IPS DF 19.7 (cell line): ENCODE measurements around the gene VGLL4.

ENCODE experiments used
- DNase-seq: peaks from one replicate; pipeline ENCODE4 v3.0.0-alpha.2; 2013; ENCODE audit warnings: low read depth, low spot score

Gene VGLL4

GRCh38 chr3:11653298-11654055 lies 9.8 kb upstream of the VGLL4 start:
- DNase-seq: no peak

- no peak for DNase-seq
These were observed 8.2 kb upstream of the VGLL4 start for GRCh38 chr3:11651900-11652299.

- no peak for DNase-seq
These were observed 7.8 kb upstream of the VGLL4 start for GRCh38 chr3:11651477-11651876.

DNA sequence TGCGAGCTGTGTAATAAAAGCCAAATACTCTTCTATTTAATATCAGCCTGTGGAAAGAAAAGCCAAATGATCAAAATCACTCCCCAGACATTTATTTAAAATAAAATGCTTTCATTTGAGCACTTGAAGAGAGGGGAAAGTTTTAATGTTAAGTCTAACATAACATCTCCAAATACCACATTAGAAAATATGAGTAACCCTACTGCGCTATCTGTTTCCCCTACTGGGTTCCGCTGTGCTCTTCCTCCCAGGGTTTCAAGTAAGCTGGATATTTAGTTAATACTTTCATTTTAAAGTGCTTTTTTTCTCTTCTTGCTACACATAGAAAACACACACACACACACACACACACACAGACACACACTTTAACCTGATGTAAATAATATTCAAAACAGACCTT lies 6.7 kb upstream of the VGLL4 start:
- no peak for DNase-seq

DNA sequence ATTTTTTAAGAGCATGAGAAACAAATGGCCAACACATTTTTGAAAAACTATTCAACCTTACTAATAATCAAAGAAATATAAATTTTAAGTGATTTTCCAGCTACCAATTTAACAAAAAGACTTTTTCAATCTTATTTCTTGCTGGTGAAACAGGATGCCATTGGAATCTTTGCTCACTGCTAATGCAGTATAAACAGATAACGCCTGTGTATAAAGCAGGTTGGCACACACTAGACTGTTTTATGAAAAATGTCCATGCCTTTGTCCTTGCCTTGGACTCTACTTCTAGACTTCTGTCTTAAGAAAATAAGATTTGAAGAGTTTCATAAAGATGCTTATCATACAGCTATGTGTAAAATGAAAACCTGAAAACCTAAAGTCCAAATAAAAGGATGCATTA lies 5.0 kb upstream of the VGLL4 start:
- DNase-seq: no peak

GRCh38 chr3:11643201-11643603 lies 513 bp downstream of the VGLL4 start:
- DNase-seq: no peak

- DNase-seq: no peak
These were observed 1.1 kb downstream of the VGLL4 start for GRCh38 chr3:11642431-11643191.

DNA sequence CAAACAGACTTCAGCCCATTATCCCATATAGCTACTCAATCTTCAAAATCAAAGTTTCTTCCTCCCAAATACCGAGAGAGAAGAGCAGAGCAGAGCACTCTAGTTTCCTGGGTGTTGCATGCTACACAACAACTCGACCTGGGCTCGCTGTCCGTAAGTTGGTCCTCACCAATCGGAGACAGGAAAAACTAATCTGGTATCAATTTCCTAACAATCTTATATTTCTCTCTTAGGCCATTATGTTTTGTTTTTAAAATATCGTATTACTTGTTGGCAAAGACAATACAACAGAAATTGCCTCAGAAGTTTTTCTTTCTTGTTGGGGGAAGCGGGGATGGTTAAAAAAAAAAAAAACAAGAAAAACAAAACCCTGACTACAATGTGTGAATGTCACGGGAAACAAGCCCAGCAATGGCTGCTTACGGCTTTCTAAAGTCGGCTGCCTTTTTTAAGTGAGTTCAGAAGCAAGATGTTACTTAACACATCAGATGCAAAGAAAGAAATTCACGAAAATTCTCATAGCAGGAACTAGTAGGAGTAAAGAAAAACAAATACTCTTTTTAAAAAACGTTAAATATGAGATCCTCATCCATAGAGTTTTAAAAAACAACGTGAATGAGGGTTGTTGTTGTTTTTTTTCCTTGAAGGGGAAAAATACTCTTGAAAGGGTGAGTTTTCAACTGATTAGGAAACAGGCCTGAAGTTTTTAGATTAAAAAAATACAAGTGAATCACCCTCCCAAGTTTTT lies 1.9 kb downstream of the VGLL4 start:
- no peak for DNase-seq

DNA sequence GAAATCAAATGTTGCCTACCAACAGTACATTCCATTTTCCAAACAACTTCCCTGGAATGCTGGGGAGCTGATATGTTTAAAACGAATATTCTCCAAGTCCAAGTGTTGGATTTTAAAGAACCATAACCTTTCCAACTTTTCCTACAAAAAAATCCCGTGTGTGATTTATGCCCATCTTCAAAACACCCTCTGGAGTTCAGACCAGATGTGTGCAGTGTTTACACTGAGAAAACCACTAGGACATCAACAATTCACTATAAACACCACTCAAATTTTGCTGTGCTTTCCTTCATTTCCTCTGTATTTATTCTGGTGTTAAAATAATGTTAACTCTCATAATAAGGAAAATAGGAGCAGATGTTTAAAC lies 2.4 kb downstream of the VGLL4 start:
- no peak for DNase-seq

DNA sequence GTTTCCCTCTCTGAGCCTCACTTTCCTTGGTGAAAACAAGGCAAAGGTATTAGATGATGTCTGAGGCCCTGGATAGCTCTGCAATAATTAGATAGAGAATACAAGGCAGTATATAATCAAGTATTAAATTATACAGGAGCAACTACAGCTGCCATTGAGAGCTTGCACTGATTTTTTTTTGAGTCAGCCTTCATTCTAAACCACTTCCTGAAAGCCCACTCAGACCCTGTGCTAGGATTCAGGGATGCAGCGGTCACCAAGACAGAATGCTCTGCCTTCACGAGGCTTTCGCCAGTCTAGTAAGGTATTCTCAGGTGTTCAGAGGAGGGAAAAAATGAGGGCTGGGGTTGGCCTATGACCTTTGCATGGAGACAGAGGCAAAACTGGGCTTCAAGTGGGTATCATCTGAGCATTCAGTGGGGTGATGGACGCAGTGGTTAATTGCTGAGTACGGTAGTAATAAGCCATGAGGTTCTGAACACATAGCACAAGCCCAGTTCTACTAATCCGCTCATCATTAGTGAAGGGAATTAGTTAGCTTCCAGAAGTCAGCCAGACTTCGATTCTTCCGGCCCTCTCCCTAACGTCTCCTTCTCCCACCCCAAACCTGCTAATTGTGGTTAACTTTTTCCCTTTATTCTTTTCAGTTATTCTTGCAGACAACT lies 3.6 kb downstream of the VGLL4 start:
- DNase-seq: no peak

DNA sequence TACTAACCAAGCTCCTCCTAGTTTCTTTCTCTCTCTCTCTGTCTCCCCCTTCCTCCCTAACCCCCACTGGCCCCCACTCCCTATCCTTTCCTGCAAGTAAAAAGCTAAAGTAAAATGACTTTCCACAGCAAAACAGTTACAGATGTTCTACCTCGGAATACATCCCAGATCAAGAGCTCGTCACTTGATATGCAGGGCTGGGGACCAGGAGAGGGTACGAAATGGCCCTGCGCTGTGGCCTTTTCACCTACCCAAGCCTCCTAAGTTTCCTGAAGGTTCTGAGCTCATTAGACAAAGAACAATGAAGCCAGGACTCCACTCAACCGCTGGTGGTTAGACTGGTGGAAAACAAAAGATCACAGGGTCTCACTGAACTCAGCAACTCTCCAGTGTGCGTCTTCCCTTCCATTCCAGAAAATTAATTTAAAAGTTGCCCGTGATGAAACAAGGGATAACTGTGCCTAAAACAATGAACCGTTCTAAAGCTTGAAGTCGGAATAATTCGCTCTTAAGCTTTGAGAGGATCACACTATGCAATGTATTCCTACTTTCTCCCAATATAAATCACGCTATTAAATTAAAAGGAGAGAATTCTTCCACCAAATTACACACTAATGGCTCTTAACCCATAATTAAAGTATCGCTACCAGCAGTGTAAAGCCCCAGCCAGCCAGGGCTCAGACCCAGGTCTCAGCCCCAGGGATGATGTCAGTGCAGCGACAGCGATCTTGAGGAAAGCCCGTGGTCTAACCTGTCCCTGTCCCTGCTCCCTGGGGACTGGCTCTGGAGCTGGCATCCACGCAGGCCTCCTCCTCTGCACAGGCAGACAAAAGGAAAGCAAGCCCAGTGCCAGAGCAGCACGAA lies 5.0 kb downstream of the VGLL4 start:
- no peak for DNase-seq

DNA sequence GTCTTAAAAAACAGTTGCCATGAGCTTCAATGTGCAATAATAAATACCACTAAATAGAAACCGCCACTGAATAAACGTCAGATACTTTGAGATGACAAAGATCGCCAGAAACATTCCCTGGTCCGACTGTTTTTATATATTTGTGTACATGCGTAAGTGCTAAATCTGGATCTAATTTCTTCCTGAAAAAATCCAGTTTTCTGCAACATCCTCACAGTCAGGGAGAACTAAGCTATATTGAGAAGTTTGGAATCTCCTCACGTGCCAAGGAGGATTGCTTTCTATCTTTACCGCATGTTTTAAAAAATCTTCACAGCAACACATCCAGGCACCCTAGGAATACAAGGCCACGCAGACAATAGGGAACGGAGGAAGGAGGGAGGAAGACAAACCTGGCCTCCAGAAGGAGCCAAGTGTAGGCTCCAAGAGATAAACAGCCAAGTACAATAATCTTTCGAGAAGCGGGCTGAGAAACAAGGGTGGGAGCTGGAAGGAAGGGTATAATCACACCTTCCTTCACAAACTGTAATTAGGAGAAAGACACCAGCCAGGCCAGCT lies 5.7 kb downstream of the VGLL4 start:
- no peak for DNase-seq

- DNase-seq: no peak
These were observed 7.3 kb downstream of the VGLL4 start for GRCh38 chr3:11636394-11636770.

DNA sequence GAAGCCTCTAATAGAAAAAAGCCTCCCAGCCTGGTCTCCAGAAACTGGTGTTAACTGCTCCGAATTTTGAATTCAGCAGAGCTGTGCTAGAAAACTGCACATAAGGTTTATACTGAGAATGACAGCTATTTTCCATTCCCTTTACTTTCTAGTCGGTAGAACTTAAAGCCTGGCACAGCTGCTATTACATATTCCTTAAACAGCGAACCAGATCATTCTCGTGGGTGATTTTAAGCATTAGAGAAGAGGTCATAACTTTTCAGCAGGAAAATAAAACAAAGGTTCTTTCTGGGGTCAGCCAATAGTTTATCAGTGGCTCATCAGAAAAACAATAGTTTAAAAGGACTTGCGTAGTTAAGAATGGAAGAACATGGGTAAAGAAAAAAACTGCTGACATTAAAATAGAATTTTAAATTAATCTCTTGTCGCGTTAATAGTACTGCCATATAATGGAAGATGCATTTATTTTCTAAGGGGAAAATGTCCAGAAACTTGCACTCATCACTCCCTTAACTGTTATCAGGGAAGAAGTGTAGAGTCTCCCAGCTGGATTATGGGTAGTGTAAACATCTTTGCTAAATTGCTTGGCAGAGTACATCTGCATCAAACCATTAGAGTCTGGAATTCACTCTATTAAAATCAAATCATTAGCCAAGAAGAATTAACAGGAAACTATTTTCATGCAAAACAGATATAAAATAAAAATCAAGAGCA lies 7.9 kb downstream of the VGLL4 start:
- no peak for DNase-seq

- DNase-seq: no peak
These were observed 8.6 kb downstream of the VGLL4 start for GRCh38 chr3:11634974-11635612.

DNA sequence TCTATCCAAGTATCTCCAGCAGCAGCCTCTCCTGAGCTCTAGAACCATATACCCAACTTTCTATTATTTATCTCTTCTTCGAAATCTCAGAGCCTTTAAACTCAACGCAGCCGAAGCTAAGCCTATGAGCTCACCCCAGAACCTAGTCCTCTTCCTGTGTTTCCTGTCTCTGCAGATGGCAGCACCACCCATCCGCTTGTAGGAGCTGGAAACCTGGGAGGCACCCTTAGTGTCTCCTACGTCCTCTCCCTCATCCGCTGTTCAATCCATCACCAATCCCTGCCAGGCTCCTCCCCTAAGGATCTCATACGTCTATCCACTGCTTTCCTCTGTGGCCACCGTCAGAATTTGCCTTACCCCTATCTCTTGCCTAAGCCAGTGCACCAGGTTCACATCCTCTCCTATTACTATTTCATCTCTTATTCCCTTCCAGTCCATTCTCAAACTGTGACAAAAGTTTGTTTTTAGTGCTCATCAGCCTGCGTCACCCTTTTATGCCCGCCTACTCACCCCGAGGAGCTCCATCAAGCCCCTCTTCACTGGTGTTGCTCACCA lies 9.6 kb downstream of the VGLL4 start:
- no peak for DNase-seq

DNA sequence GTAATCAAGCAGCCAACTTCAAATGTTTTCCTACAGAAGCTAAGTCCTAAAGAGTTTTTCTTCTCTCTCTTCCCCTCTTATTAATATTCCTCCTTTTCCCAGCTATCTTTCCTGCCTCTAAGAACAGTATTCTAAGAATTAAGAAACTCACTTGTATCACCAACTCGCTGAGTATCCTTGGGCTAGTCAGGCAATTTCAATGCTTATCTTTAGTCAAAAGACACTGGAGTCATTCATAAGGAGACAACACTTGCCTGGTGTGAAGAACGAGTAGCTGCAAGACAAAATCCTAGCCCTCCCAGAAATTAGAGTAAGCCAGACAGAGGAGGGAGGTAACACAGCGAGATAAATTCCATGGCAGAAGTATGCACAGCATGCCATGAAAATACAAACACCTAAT lies 10.7 kb downstream of the VGLL4 start:
- no peak for DNase-seq

DNA sequence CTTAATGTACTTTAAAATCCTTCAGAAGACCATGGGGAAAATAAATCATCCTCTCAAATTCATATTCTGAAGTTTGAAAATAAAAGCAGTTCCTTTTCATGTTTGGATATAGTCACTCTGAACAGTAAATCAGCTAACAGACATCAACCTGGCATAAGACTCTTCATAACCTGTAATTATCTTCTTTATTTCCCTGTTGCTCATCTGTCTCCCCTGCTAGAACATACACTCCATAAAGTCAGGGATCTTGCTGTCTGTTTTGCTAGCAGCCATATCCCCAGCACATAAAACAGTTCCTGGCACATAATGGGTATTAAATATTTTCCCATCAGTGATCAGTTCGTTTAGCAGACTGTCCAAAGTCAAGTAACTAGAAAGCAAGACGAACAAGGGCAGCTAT lies 11.2 kb downstream of the VGLL4 start:
- DNase-seq: no peak

GRCh38 chr3:11631820-11632219 lies 11.9 kb downstream of the VGLL4 start:
- DNase-seq: no peak
